CD14-positive monocyte (primary cell): ENCODE data around the gene PRKAR1B. TPM values are rescaled to one million over a fixed set of nuclear protein-coding genes. Genes with fewer than 3 reads are reported as not detected.

Experiments
- DNase-seq, 3 donors: peaks; one replicate each; pipeline ENCODE4 v3.0.0-alpha.2; 2011 to 2022
- H2AFZ ChIP-seq: 2 replicates; pipeline ENCODE4 v1.6.0; 2012; ENCODE audit warnings: mild to moderate bottlenecking, low read depth, low read length, inconsistent platforms; ENCODE audit not compliant: insufficient read depth, poor library complexity, severe bottlenecking
- H3K27ac ChIP-seq, 2 donors: 1 replicate in 1 of 2; 2 replicates in 1 of 2; pipeline ENCODE4 v1.5.1; 2012 to 2013; ENCODE audit warnings: low read length in 2 of 2, control low read depth in 1 of 2, inconsistent platforms in 1 of 2, low read depth in 1 of 2, mild to moderate bottlenecking in 1 of 2
- H3K27me3 ChIP-seq, 2 donors: one replicate each; pipeline versions ENCODE4 v1.6.0 to v1.6.1; 2011 to 2013; ENCODE audit warnings: low read length in 2 of 2; ENCODE audit not compliant: control insufficient read depth in 2 of 2, insufficient read depth in 2 of 2
- H3K36me3 ChIP-seq, 2 donors: replicated peaks in 1 of 2; 1 replicate in 1 of 2; 2 replicates in 1 of 2; pipeline versions ENCODE4 v1.5.1 to v1.6.1; 2012 to 2013; ENCODE audit warnings: low read length in 2 of 2, control low read depth in 1 of 2, inconsistent platforms in 1 of 2, mild to moderate bottlenecking in 1 of 2; ENCODE audit not compliant: insufficient read depth in 2 of 2, control insufficient read depth in 1 of 2
- H3K4me1 ChIP-seq, 2 donors: 1 replicate in 1 of 2; 2 replicates in 1 of 2; pipeline versions ENCODE4 v1.5.1 to v1.6.1; 2012 to 2013; ENCODE audit warnings: low read length in 2 of 2, control low read depth in 1 of 2, inconsistent platforms in 1 of 2, mild to moderate bottlenecking in 1 of 2, moderate library complexity in 1 of 2; ENCODE audit not compliant: insufficient read depth in 2 of 2, control insufficient read depth in 1 of 2
- H3K4me2 ChIP-seq: replicated peaks from 2 replicates; pipeline ENCODE3; 2012; ENCODE audit warnings: low read length, moderate library complexity, mild to moderate bottlenecking; ENCODE audit not compliant: poor library complexity, severe bottlenecking; ENCODE audit errors: extremely low read depth
- H3K4me3 ChIP-seq, 3 experiments: fragments of 200-600 bp in 1 of 3; sonication (generic) in 1 of 3; replicated peaks in 1 of 3; 1 replicate in 2 of 3; 2 replicates in 1 of 3; pipeline ENCODE4 v1.5.1; 2011 to 2013; ENCODE audit warnings: low read length in 3 of 3, mild to moderate bottlenecking in 3 of 3, control low read depth in 2 of 3, low read depth in 2 of 3, inconsistent platforms in 1 of 3, moderate library complexity in 1 of 3
- H3K79me2 ChIP-seq: 2 replicates; pipeline ENCODE4 v1.6.0; 2012; ENCODE audit warnings: mild to moderate bottlenecking, control low read depth, inconsistent platforms, low read length, moderate library complexity; ENCODE audit not compliant: insufficient read depth
- H3K9ac ChIP-seq: 2 replicates; pipeline ENCODE4 v1.6.0; 2017; ENCODE audit warnings: low read length, mild to moderate bottlenecking; ENCODE audit not compliant: insufficient read depth, poor library complexity, severe bottlenecking
- H3K9me3 ChIP-seq, 2 donors: replicated peaks in 1 of 2; 1 replicate in 1 of 2; 2 replicates in 1 of 2; pipeline versions ENCODE4 v1.5.1 to v1.6.1; 2012 to 2013; ENCODE audit warnings: low read length in 2 of 2, control low read depth in 1 of 2; ENCODE audit not compliant: control insufficient read depth in 1 of 2, insufficient read depth in 1 of 2
- H4K20me1 ChIP-seq: 2 replicates; pipeline ENCODE4 v1.6.0; 2012; ENCODE audit warnings: mild to moderate bottlenecking, low read length, control low read depth, moderate library complexity; ENCODE audit not compliant: insufficient read depth
- H3K27ac Mint-ChIP-seq, 7 donors: one replicate each; pipeline ENCODE4 v1.8.0; 2020; ENCODE audit warnings: mild to moderate bottlenecking in 7 of 7, mixed read lengths in 7 of 7, moderate library complexity in 6 of 7, inconsistent platforms in 2 of 7
- H3K27me3 Mint-ChIP-seq, 3 donors: one replicate each; pipeline ENCODE4 v1.8.0; 2021 to 2022; ENCODE audit warnings: low read depth in 3 of 3, mild to moderate bottlenecking in 3 of 3, mixed read lengths in 3 of 3, moderate library complexity in 3 of 3, inconsistent platforms in 1 of 3
- H3K36me3 Mint-ChIP-seq, 2 donors: one replicate each; pipeline ENCODE4 v1.8.0; 2020; ENCODE audit warnings: mixed read lengths in 2 of 2, inconsistent platforms in 1 of 2, mild to moderate bottlenecking in 1 of 2
- H3K4me1 Mint-ChIP-seq: one replicate; pipeline ENCODE4 v1.8.0; 2020; ENCODE audit warnings: mild to moderate bottlenecking, mixed read lengths
- H3K4me3 Mint-ChIP-seq, 2 donors: one replicate each; pipeline ENCODE4 v1.8.0; 2020; ENCODE audit warnings: mild to moderate bottlenecking in 2 of 2, mixed read lengths in 2 of 2, moderate library complexity in 1 of 2
- H3K9me3 Mint-ChIP-seq, 7 donors: one replicate each; pipeline ENCODE4 v1.8.0; 2020 to 2022; ENCODE audit warnings: mixed read lengths in 7 of 7, mild to moderate bottlenecking in 6 of 7, moderate library complexity in 6 of 7, inconsistent platforms in 2 of 7
- WGBS: methylation state at CpG from one replicate; pipeline ENCODE4 v1.1.5; 2013; ENCODE audit warnings: missing lambda C conversion rate; ENCODE audit not compliant: insufficient coverage; 5-methylcytosine and 5-hydroxymethylcytosine counted together
- intact Hi-C, 2 donors: fragments of 100-400 bp; cut with micrococcal nuclease; formaldehyde crosslinking; loops; one replicate each; pipeline versions ENCODE4 v1.15.0 to v1.15.1; 2023
- polyA plus RNA-seq, 3 donors: library from polyadenylated mRNA; depleted of rRNA in 1 of 3; unstranded in 2 of 3; stranded (reverse) in 1 of 3; fragments of 300-500 nt in 2 of 3; fragments of >200 nt in 1 of 3; fragmentation: Illumina TruSeq in 2 of 3; gene quantifications; 1 replicate in 2 of 3; 2 replicates in 1 of 3; pipeline ENCODE4 v1.2.3, GENCODE V29; 2012 to 2021
- TF ChIP-seq, protein P1 (sequence below): fragments of 200-600 bp; IDR thresholded peaks from one replicate; pipeline ENCODE4 v1.8.0; 2022; ENCODE audit warnings: antibody characterized with exemption, mild to moderate bottlenecking

Gene PRKAR1B
- polyA plus RNA-seq, 3 donors, result 0.94 to 2.1 (median 1.1) TPM

DNA sequence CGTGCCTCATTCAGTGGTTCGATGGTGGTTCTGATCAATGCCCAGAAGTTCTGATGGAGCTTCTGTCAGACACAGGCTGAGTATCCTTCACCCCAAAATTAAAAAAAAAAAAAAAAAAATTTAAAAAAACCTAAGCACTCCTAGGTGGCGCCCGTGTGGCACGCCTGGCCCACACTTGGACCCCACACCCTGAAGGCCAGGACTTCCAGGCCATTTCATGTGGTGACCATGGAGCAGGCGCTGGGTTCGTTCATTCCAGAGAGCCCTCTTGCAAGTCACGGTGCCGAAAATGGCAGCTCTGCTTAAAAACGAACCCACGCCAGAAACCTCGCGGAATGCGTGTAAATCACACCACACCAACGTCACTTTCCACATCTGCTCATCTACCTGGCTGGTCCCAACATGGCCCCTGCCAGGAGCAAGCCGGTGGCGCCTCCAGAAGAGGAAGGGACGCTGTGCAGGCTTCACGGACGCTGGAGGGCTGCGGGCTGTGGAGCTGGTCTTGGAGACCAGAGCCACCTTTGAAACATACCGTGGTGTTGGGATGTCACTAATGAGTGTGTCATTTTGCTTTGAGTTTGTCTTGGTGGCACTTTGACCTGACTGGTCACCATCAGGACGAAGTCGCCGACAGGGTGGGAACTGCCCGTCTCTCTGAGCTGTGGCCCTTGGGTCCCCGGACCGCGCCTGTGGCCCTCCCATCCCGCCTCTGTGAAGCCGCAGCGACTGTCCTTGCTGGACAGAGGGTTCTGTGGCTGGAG is 46.0 kb upstream of the PRKAR1B start:
- H3K4me3 ChIP-seq, result no peak overlapping the region
- Mint-ChIP-seq H3K4me1 (no peaks in the 10 kb centered on the region), H3K4me3 (no peak overlapping the region), H3K9me3 (peaks cover 0 to 3% (median 0%) of the 10 kb centered on the region in 7 donors), H3K36me3 (peaks cover 22 to 50% of the 10 kb centered on the region in 2 donors), H3K27ac (no peak overlapping the region), H3K27me3 (peaks cover 0 to 2% (median 0%) of the 10 kb centered on the region in 3 donors)
- TF ChIP-seq, protein P1, sequence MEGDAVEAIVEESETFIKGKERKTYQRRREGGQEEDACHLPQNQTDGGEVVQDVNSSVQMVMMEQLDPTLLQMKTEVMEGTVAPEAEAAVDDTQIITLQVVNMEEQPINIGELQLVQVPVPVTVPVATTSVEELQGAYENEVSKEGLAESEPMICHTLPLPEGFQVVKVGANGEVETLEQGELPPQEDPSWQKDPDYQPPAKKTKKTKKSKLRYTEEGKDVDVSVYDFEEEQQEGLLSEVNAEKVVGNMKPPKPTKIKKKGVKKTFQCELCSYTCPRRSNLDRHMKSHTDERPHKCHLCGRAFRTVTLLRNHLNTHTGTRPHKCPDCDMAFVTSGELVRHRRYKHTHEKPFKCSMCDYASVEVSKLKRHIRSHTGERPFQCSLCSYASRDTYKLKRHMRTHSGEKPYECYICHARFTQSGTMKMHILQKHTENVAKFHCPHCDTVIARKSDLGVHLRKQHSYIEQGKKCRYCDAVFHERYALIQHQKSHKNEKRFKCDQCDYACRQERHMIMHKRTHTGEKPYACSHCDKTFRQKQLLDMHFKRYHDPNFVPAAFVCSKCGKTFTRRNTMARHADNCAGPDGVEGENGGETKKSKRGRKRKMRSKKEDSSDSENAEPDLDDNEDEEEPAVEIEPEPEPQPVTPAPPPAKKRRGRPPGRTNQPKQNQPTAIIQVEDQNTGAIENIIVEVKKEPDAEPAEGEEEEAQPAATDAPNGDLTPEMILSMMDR, result no peak
- no peak for DNase-seq
- no peaks in the 10 kb centered on the region for H3K9me3 ChIP-seq
- H3K36me3 ChIP-seq, result peaks cover 15 to 42% of the 10 kb centered on the region in 2 donors
- no peak overlapping the region for H3K9ac ChIP-seq
- no peak overlapping the region for H3K27ac ChIP-seq
- no peak overlapping the region for H3K4me2 ChIP-seq
- no peaks in the 10 kb centered on the region for H3K79me2 ChIP-seq
- H4K20me1 ChIP-seq, result no peaks in the 10 kb centered on the region
- H3K4me1 ChIP-seq, result no peaks in the 10 kb centered on the region
- WGBS, result 96% methylated on average over 28 of the region's 32 CpGs
- no peak overlapping the region for H2AFZ ChIP-seq
- intact Hi-C loops, result loop anchor here in 1 of 2 donors (5.0 kb wide), 1 partner anchor 446 kb away; no protein-coding TSS in a partner anchor
- H3K27me3 ChIP-seq, result no peaks in the 10 kb centered on the region

DNA sequence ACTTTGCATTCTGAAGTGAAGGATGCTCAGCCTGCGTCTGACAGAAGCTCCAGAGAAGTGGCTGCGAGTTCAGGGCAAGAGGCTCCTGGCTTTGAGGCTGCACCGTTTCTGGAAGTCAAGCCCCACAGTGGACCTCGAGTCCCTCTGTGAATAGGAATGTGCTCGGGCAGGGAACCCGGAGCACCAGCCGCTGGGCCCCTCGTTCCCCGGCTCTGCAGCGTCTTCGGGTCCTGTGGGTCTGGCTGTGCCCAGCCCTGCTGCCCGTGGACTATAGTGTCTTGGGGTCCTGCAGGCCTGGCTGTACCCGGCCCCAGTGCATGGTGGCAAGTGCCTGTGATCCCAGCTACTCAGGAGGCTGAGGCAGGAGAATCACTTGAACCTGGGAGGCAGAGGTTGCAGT is 45.3 kb upstream of the PRKAR1B start:
- peaks cover 20 to 51% of the 10 kb centered on the region in 2 donors for H3K36me3 Mint-ChIP-seq
- Histone ChIP-seq H3K4me3 (no peak overlapping the region), H3K9me3 (no peaks in the 10 kb centered on the region), H3K27ac (no peak overlapping the region), H3K4me2 (no peak overlapping the region), H2AFZ (no peak overlapping the region), H3K79me2 (no peaks in the 10 kb centered on the region), H3K36me3 (peaks cover 15 to 35% of the 10 kb centered on the region in 2 donors), H4K20me1 (no peaks in the 10 kb centered on the region), H3K4me1 (no peaks in the 10 kb centered on the region), H3K27me3 (no peaks in the 10 kb centered on the region), H3K9ac (no peak overlapping the region)
- no peak for DNase-seq
- no peak overlapping the region for H3K4me3 Mint-ChIP-seq
- peak overlapping the region in 1 of 7 donors; percentile 20 for H3K27ac Mint-ChIP-seq
- TF ChIP-seq, protein P1, result no peak
- H3K9me3 Mint-ChIP-seq, result peaks cover 0 to 6% (median 0%) of the 10 kb centered on the region in 7 donors
- 97% methylated on average over 13 of the region's 13 CpGs for WGBS
- H3K4me1 Mint-ChIP-seq, result no peaks in the 10 kb centered on the region
- peaks cover 0 to 2% (median 0%) of the 10 kb centered on the region in 3 donors for H3K27me3 Mint-ChIP-seq
- intact Hi-C loops, result loop anchor here in 1 of 2 donors (5.0 kb wide), 1 partner anchor 445 kb away; no protein-coding TSS in a partner anchor
